ENCODE results near the gene RHBDD1. TPM values are rescaled to one million over a fixed set of nuclear protein-coding genes. Genes with fewer than 3 reads are reported as not detected.

RHBDD1 gene
- total RNA-seq, 2 experiments from 2014 or later = 43.8 to 47.1 TPM

- intact Hi-C loops (cut with DNase I, micrococcal nuclease) = loop anchor here (1.0 to 5.0 kb wide), 4 partner anchors 435 to 1134 kb away; no protein-coding TSS in a partner anchor
- H3K27ac ChIP-seq (ENCODE audit: low read depth in 1 of 2, low read length in 2 of 2) = no peak overlapping the region
Measured at GRCh38 chr2:226802573-226802972, 33.3 kb upstream of the RHBDD1 start.

GRCh38 chr2:226803410-226803809, 32.4 kb upstream of the RHBDD1 start:
- no peak overlapping the region for H3K27ac Mint-ChIP-seq
- Histone ChIP-seq H3K27ac (ENCODE audit: low read depth in 1 of 2, low read length in 2 of 2) (no peak overlapping the region), H3K4me3 (ENCODE audit: low read length) (no peak overlapping the region), H3K27me3 (ENCODE audit: control insufficient read depth in 1 of 2, insufficient read depth in 2 of 2, low read length in 2 of 2) (peaks cover 0 to 19% of the 10 kb centered on the region in 2 experiments), H3K9me3 (ENCODE audit: control insufficient read depth in 1 of 2, insufficient read depth in 1 of 2, low read length in 2 of 2) (no peaks in the 10 kb centered on the region), H3K36me3 (ENCODE audit: insufficient read depth, low read length) (no peaks in the 10 kb centered on the region), H3K4me1 (ENCODE audit: insufficient read depth, low read length) (peaks cover 25% of the 10 kb centered on the region)
- H3K36me3 Mint-ChIP-seq (ENCODE audit: low read depth) = no peaks in the 10 kb centered on the region
- DNase-seq (no peak), ATAC-seq (ENCODE audit: poor library complexity) (no peak)
- H3K27me3 Mint-ChIP-seq = peaks cover 27% of the 10 kb centered on the region
- H3K4me3 Mint-ChIP-seq = no peak overlapping the region
- H3K4me1 Mint-ChIP-seq (ENCODE audit: low read depth) = peaks cover 20% of the 10 kb centered on the region
- H3K9me3 Mint-ChIP-seq = no peaks in the 10 kb centered on the region
- intact Hi-C loops (cut with DNase I, micrococcal nuclease) = loop anchor here in 1 of 2 experiments (5.0 kb wide), 1 partner anchor 434 kb away; no protein-coding TSS in a partner anchor
- ChIA-PET CTCF (interaction anchor here (1.1 to 1.5 kb wide), 5 partner anchors 12 to 1134 kb away, joined by 3 to 13 read pairs (median 6); partner anchors contain the start of gene RHBDD1), POLR2A (interaction anchor here (1.4 kb wide), 1 partner anchor 588 kb away, joined by 3 read pairs; no protein-coding TSS in a partner anchor)
- TF ChIP-seq CTCF (IDR thresholded peaks at IDR 0.05) = no peak

More at GRCh38 chr2:226802573-226802972, 33.3 kb upstream of the RHBDD1 start:
- Mint-ChIP-seq H3K27ac (no peak overlapping the region), H3K4me1 (ENCODE audit: low read depth) (peaks cover 21% of the 10 kb centered on the region), H3K9me3 (no peaks in the 10 kb centered on the region), H3K36me3 (ENCODE audit: low read depth) (no peaks in the 10 kb centered on the region), H3K27me3 (peaks cover 20% of the 10 kb centered on the region), H3K4me3 (peak overlapping the region; percentile 2)
- peak; percentile 90 for TF ChIP-seq CTCF (IDR thresholded peaks at IDR 0.05)
- H3K9me3 ChIP-seq (ENCODE audit: control insufficient read depth in 1 of 2, insufficient read depth in 1 of 2, low read length in 2 of 2) = no peaks in the 10 kb centered on the region
- ChIA-PET POLR2A (interaction anchor here (0.7 to 1.8 kb wide), 6 partner anchors 11 to 587 kb away, joined by 3 to 17 read pairs (median 3); partner anchors contain the start of gene RHBDD1), CTCF (interaction anchor here (0.6 to 1.5 kb wide), 21 partner anchors 9 to 1133 kb away, joined by 3 to 13 read pairs (median 4); partner anchors contain the start of gene RHBDD1)
- peaks cover 0 to 18% of the 10 kb centered on the region in 2 experiments for H3K27me3 ChIP-seq (ENCODE audit: control insufficient read depth in 1 of 2, insufficient read depth in 2 of 2, low read length in 2 of 2)
- ATAC-seq (ENCODE audit: poor library complexity) (no peak), DNase-seq (peak in 4 of 14 experiments; percentile 12 to 85 (median 80))
- no peak overlapping the region for H3K4me3 ChIP-seq (ENCODE audit: low read length)
- H3K4me1 ChIP-seq (ENCODE audit: insufficient read depth, low read length) = peaks cover 33% of the 10 kb centered on the region
- no peaks in the 10 kb centered on the region for H3K36me3 ChIP-seq (ENCODE audit: insufficient read depth, low read length)

DNA sequence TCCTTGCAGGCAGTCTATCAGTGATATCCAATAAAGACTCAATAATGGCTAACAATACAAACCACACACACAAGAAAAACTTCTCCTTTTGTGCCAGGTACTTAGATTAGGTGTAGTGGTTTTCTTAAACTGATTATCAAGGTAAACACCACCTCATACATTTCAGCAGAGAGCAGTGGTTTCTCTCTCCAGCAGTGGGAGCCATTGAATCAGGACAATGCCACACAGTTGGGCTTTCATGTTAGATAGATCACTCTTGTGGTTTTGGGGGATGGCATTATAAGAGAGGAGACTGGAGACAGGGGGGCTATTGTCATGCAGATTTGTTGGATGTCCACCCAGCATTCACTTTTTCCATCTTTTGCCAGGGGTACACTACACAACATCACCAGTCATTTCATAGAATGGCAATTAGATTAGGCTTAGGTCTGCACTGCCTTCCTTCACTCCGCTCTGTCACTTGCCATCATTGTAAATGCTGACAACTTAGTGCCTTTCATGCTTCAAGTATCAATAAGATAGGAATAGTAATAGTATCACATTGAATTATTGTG, 22.6 kb upstream of the RHBDD1 start:
- intact Hi-C loops (cut with DNase I, micrococcal nuclease) = loop anchor here (1.0 to 10.0 kb wide), 2 partner anchors 172 kb away; no protein-coding TSS in a partner anchor
- no peaks in the 10 kb centered on the region for H3K36me3 ChIP-seq (ENCODE audit: insufficient read depth, low read length)
- peaks cover 0 to 29% of the 10 kb centered on the region in 2 experiments for H3K27me3 ChIP-seq (ENCODE audit: control insufficient read depth in 1 of 2, insufficient read depth in 2 of 2, low read length in 2 of 2)
- ChIA-PET CTCF (no interaction called here), POLR2A (interaction anchor here (0.9 kb wide), 1 partner anchor 11 kb away, joined by 3 read pairs; no protein-coding TSS in a partner anchor)
- DNase-seq = peak in 3 of 14 experiments; percentile 5 to 19 (median 18)
- no peak for ATAC-seq (ENCODE audit: poor library complexity)
- no peak for TF ChIP-seq CTCF (IDR thresholded peaks at IDR 0.05)
- Mint-ChIP-seq H3K4me3 (no peak overlapping the region), H3K27me3 (peaks cover 41% of the 10 kb centered on the region), H3K9me3 (no peaks in the 10 kb centered on the region), H3K4me1 (ENCODE audit: low read depth) (no peaks in the 10 kb centered on the region), H3K36me3 (ENCODE audit: low read depth) (no peaks in the 10 kb centered on the region), H3K27ac (no peak overlapping the region)
- no peaks in the 10 kb centered on the region for H3K9me3 ChIP-seq (ENCODE audit: control insufficient read depth in 1 of 2, insufficient read depth in 1 of 2, low read length in 2 of 2)
- H3K4me1 ChIP-seq (ENCODE audit: insufficient read depth, low read length) = no peaks in the 10 kb centered on the region
- no peak overlapping the region for H3K27ac ChIP-seq (ENCODE audit: low read depth in 1 of 2, low read length in 2 of 2)
- H3K4me3 ChIP-seq (ENCODE audit: low read length) = no peak overlapping the region

Measured in CD4-positive, alpha-beta T cell (primary cell).